GM18867 (cell line): ENCODE data around the gene KSR2.
"Not testable (repeated sequence)": the region's sequence is repeated elsewhere in the genome, so short reads cannot be mapped to it uniquely, and the experiment has no call there.

Experiments
- ATAC-seq: cut with Tn5 transposase; IDR thresholded peaks from one replicate; pipeline ENCODE4 v1.9.1; 2021; ENCODE audit warnings: mild to moderate bottlenecking, moderate library complexity; ENCODE audit not compliant: unreplicated experiment

The KSR2 gene

DNA sequence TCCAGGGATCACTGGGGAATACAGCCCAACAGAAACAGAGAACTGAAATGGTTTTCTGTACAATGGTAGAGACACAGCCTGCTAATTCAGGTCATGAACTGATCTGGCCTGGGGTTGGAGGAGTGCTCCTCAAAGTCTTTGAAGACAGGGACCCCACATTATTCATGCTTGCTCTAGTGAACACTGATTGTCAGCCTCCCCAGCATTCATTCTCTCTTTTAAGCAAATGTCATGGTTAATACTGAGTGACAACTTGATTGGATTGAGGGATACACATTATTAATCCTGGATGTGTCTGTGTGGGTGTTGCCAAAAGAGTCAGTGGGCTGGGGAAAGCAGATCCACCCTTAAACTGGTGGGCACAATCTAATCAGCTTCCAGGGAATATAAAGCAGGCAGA is 319.0 kb downstream of the KSR2 start:
- ATAC-seq = no peak

DNA sequence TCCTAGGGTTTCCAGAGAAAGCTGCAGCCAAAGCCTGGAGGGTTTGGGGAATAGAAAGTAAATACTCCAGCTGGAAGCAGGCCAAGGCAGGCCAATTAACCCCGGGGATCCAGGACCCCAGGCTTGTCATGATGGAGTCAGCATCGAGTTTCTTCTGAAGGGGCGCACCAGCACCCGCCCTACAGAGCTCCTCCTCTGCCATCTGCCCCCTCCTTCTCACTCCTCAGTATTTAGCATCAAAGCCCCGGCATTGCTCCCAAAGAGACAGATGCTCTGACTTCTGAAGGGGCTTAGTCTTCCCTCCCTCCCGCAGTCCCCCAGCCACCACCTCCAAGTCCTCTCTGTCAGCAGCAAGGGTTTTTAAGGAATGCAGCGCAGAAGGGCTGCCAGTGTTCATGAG is 322.3 kb downstream of the KSR2 start:
- no peak for ATAC-seq

DNA sequence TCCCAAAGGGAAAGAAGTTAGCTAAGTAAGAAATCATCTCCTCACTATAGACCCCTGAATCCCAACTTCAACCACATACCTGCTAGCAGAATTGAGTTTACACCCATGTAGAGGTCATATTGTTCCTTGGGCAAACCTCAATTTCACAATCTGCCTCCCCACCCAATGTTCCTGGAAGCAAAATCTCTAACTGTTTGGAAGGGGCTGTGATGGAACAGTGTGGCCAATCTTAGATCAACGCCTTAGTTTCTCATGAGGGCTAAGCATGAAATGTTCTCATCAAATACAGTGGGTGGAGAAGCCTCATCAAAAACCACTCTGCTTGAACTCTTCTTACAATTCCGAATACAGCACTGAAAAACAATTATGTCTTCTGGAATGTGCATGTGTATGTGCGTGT is 323.3 kb downstream of the KSR2 start:
- ATAC-seq = no peak

DNA sequence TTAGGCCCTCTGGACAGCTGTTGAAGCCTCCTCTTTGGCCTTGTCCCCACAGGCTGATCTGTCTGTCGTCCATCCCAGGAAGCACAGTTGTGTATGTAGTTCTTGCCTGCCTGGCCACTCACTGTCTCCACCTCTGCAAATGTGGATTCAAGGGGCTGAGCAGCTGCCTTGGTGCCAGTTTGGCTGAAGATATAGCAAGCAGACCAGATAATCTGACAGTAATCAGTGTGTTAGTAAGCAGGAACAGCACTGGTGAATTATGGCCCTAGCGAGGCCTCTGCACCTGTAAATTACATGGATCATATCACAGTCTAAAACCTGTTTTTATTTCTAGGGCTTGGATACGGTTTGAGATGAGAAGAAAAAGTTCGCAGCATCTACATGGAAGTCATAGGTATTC is 324.8 kb downstream of the KSR2 start:
- no peak for ATAC-seq

DNA sequence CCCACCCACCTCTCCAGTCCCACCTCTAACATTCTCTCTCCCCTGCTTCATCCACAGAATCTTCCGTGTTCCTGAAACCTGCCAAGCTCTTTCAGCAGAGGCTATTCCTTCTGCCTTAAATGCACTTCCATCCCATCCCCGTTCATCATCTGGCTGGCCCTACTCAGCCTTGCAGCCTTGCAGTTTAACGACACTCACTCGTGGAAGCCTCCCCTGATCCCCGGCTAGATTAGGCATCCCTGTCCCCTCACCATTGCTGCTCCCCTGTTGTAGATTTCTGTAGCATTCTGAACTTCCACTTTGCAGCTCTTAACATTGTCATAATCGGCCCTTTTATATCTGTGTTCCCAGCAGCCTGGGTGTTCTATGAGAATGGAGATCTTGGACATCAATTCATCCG is 326.9 kb downstream of the KSR2 start:
- ATAC-seq = no peak

DNA sequence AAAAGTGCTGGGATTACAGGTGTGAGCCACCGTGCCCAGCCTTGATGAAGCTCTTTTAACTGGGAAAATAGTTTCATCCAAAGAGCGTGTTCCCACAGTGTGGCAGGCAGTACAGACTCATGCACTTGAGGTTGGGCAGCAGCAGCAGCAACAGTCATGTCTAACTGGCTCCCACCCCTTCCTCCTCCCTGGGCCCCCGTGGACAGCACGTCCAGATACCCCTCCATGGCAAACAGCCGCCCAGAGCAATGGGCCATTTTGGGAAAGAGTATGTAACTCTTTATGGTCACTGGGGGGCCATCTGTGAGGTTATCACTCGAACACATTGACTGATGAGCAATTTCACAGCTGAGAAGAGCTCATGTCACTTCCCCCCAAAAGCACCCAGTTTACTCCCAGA is 328.3 kb downstream of the KSR2 start:
- ATAC-seq = no peak

DNA sequence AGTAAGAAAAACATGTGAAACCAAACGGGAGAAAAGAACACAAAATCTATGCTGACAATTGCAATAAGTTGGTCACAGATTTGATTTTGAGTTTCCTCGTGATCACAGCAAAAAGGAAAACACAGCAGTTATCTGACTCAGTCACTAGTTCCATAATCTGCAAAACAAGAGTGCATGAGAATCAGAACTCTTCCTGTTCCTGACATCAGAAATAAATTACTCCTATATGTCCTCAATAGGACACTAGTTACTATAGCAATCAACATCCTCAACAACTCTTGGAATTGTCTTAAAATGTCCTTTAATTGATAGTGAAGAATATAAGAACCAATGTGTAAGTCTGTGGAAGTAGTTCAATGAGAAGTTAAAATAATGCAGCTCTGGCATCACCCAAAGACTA is 339.3 kb downstream of the KSR2 start:
- no peak for ATAC-seq

DNA sequence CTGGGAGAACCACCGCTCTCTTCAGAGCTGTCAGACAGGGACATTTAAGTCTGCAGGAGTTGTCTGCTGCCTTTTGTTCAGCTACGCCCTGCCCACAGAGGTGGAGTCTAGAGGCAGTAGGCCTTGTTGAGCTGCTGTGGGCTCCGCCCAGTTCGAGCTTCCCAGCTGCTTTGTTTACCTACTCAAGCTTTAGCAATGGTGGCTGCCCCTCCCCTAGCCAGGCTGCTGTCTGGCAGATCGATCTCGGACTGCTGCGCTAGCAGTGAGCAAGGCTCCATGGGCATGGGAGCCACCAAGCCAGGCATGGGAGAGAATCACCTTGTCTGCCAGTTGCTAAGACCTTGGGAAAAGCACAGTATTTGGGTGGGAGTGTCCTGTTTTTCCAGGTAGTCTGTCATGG is 340.1 kb downstream of the KSR2 start:
- ATAC-seq = not testable (repeated sequence)

DNA sequence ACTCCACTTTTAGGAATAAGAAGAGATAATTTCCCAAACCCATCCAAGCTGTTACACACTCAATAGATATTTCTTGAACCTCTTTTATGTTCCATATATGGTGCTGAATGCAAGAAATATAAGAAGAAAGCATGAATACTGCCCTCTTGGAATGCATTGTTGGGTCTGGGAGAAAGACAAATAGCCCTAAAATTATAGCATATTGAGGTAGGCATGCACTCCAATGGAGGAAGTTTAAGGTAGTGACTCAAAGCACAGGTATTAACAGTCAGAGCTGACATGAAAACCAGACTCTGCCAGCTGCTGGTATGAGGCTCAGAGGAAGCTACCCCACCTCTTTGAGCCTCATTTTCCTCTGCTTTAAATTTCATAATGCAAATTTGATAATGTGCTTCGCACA is 346.0 kb downstream of the KSR2 start:
- no peak for ATAC-seq

DNA sequence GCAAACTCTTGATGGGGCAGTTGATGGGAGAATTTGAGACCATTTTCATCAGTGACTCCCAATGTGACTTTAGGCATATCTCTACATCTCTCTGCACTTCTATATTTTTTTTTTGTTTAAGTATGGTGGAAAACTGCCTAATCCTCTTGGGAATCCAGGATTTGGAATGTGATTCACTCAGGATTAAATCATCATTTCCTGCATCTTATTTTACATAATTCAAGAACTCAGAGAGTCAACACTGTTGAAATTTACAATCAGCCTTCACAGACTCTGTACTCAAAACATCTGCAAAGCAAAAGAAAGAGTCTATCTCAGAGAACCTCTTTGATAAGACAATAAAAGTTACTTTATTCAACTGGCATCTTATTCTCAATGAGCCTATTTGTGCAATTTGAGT is 346.7 kb downstream of the KSR2 start:
- ATAC-seq = no peak

DNA sequence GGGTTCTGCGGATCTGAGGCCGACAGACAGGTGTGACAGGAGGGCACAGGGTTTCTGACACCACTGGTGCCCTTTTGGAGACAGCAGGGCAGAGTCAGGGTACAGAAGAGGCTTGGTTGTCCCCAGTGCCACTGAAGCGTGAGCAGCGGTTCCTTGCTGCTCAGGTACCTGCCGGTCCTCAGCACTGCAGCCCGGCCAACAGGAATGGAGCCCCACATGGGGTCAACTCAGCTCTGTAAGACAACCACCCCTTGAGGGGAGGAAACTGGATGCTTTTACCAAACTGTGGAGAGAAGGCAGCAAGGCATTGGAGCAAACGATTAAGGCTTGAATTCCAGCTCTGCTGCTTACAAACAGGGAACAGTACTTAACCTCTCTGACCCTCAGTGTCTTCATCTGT is 361.0 kb downstream of the KSR2 start:
- ATAC-seq = no peak

DNA sequence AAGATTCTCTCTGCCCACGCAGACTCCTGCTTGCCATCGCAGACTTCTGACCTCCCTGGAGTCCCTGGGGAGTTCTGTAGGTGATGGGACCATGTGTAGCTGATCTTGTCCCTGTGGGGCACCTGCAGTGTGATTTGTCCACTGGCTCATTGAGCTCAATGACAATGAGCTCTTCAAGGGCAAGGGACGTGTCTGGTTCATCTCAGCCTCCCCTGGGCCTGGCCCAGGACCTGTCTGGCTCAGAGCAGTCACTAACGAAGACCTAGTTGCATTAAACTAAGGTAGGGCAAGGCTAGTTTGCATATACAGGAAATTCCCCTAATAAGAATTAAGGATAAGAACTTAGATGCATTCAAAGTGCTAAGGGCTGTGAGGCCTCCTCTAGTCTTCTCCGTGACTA is 361.8 kb downstream of the KSR2 start:
- no peak for ATAC-seq

DNA sequence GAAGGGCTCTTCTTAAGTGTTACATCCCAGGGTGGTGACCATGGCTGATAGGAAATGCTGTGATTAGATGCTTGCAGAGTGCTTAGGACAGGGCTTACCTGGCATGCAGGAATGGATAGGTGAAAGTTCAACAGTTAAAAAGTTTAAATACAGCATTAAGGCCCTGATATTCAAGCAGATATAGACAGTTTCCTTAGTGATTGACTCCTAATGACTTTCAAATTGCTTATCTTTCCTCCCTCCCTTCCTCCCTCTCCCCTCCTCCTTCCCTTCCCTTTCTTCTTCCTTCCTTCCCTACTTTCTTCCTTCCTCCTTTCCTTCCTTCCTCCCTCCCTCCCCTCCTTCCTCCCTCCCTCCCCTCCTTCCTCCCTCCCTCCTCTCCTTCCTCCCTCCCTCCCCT is 362.8 kb downstream of the KSR2 start:
- ATAC-seq = no peak

DNA sequence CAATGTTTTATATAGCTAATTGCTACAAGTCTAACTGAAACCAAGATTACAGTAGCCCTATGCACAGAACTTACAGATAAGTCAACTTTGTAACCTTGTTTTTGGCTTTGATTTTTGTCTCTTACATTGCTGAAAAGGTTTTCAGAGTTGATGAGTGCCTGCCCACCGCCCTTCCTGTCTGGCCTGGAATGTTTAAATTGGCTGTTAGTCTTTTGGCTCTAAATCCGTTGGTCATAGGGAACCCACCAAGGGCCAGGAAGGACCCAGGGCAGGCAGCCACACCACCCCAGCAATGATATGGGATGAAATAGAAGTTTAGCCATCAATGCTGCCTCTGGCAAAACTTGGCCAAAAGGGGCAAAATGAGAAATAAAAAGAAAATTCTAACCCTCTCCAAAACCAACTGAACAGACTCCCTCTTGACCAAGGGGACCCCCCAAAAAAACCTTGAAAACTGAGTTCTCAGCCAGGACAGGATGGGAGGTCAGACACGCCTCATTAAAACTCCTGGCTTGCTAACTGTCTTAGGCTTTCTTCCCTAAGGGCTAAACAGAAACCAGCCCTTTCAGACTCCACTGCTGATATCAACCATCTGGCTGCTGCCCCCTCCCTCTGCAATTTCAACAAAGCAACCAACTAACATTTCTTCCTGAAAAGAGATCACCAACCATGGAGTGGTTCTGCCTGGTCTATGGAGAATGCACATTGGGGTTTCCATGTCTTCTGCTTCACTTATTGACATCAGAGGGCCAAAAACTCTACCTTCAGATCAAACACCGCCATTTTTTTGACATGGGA is 365.3 kb downstream of the KSR2 start:
- no peak for ATAC-seq

DNA sequence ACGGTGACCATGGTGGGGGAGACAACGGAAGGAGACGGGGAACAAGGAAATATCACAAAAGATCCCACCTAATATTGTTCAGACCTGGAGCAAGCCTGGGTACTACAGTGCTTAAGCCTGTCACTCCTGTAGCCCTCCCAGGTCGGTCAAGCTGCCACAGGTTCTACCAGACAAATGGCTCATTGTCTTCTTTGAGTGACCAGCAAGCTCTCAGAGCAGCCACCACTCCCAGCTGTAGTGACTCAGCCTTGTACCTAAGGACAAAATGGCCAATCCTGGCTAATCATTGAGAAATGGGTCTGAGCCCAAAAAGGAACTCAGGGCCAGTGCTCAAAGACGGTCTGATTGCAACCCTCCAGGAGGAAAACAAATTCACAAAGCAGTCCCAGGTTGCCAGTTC is 368.9 kb downstream of the KSR2 start:
- ATAC-seq = no peak

DNA sequence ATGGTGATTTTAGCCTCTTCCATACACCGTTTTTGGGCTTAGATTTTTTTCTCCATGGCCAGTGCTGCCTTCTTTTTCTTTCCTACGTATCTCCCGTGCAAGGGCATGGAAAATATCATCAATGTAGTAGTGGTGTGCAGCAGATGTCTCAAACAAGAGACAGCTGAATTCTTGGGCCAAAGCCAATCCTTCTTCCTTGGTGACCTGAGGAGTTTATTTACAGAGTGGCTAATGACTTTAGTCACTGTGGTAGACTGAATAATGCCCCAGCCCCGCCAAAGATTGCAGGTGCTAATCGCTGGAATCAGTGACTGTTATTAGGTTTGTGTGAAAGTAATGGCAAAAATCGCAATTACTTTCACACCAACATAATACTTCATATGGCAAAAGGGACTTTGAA is 371.8 kb downstream of the KSR2 start:
- no peak for ATAC-seq

DNA sequence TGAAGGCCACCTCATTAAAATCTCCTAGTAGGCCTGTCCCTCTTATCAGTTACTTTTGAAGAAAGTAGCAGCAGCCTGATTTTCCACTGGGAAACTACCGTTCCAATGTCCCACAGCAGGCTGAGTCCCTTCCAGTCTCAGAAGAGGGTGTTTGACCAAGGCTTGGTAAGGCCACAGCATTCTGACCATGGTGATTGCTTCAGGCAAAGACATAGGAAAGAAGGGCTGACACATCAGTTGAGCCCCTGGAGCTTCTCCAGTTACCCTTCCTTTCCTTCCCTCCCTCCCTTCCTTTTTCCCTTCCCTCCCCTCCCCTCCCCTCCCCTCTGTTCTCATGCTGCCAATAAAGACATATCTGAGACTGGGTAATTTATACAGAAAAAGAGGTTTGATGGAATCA is 373.0 kb downstream of the KSR2 start:
- no peak for ATAC-seq

DNA sequence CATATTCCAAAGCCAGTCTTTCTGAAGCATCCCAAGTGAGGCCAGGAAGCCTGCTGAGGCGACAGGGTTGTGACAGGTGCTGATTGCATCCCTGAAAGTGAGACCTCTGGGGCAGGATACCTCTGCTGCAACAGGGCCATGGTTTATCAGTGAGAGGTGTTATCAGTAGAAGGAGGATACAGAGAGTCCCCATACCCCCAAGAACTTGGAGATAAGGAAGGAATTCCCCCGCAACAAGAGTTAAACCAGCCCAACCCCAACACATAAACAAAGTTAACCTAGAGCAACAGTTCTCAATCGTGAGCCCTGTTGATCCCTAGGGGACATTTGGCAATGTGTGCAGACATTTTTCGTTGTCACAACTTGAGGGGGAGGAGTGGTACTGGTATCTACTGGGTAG is 374.3 kb downstream of the KSR2 start:
- no peak for ATAC-seq

DNA sequence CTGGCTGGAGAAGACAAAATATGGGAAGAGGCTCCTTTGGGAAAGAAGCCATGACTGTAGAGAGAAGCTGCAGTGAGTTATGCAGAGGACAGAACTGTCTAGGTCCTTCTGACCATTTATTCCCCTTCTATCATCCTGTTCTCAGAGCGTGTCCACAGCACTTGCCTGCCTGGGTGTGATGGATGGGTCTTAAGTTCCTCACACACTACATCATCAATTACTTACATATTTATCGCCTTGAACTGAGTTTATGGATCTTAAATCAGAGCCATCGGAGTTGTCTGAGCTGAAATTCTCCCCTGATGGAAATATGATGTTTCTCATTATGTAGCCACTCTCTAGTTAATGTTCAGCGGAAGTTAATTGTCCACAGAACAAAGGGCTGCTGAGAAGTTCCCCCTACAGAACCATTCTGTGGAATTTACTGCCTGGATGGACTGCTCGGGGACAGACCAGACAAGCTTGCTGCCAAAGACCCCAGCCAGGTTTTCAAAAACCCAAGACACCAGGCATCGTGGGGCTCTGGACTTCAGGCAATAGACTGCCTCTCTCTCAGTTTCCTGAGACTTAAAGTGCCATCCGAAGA is 374.9 kb downstream of the KSR2 start:
- no peak for ATAC-seq

DNA sequence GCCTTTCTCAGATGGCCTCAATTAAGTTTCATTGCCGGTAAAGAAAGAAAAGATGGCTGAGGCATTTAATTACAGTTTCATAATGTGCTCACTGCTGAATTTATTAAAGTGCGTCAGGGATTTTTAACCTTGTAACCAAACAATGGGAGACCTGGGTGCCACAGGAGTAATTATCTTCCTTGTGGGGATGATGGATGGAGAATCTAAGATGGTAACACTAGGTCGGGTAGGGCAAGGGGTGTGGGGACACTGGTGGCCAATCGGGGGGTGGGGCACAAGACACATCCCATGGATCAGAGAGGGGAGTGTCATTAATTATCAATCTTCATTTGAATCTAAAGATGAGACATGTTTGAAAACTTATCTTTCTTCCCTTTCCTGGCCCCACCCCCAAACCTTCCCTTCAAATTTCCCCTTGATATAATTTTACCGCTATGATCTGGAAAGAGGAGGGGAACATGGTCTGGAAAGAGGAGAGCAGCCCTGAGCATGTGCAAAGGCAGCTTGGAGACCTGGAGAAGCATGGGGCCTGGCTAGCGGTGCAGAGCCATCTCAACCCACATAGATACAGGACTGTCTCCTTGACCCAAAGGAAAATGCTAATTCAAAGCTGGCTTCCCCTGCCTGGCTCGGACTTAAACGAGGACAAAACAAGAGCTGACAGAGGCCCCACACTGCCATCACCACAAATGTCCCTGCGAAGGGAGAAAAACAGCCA is 376.0 kb downstream of the KSR2 start:
- ATAC-seq = no peak

DNA sequence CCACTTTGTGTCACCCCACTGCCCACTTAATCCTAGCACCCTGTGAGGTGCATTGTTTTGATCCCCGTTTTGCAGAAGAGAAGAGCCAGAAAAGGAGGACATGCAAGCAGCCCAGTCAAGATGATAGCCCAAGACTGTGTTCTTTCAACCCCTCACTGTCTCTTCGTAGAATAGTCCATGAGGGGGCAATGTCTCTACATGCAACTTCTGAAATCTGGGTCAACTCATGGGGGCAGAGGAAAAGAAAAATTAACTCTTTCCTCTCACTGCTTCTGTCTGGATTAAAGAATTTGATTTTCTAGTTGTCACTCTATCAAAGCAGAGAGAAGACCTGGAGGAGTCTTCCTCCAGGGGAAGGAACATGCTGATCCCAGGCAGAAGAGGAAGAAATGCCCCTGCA is 377.8 kb downstream of the KSR2 start:
- no peak for ATAC-seq

DNA sequence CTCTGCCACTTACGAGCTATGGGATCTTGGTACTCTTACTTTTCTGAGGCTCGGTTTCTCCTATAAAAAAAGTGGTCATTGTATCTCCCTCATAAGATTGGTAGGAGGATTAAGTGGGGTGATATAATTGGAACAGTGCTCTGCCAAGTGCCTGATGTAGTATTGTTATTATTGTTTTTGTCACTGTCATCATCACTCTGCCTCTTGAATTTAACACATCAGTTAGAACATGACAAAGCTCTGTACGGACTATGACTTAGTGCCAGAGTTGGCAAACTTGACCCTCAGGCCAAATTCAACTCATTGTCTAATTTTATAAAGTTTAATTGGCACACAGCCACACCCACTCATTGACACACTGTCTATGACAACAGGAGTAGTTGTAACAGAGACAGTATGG is 378.4 kb downstream of the KSR2 start:
- no peak for ATAC-seq
